Transverse colon (tissue), 4 donors: ENCODE data around the gene STAT3. TPM values are rescaled to one million over a fixed set of nuclear protein-coding genes. Genes with fewer than 3 reads are reported as not detected.

ENCODE experiments used
- DNase-seq: peaks from one replicate; pipeline ENCODE4 v3.0.0-alpha.2; 2019
- H3K27ac ChIP-seq, 4 donors: fragments of 200-600 bp; sonication (generic); 2 replicates each; pipeline ENCODE4 v1.5.1; 2016 to 2018; ENCODE audit warnings: inconsistent platforms in 4 of 4
- H3K27me3 ChIP-seq: fragments of 200-600 bp; sonication (generic); 2 replicates; pipeline ENCODE4 v1.5.1; 2017; ENCODE audit warnings: inconsistent platforms
- H3K36me3 ChIP-seq, 4 donors: fragments of 200-600 bp; sonication (generic); 2 replicates each; pipeline ENCODE4 v1.5.1; 2017 to 2019; ENCODE audit warnings: inconsistent platforms in 4 of 4
- H3K4me1 ChIP-seq, 4 donors: fragments of 200-600 bp; sonication (generic); 2 replicates each; pipeline ENCODE4 v1.5.1; 2017 to 2020; ENCODE audit warnings: inconsistent platforms in 4 of 4
- H3K4me3 ChIP-seq, 4 donors: fragments of 200-600 bp; sonication (generic); 1 replicate in 1 of 4; 2 replicates in 3 of 4; pipeline versions ENCODE4 v1.5.1 to v1.6.1; 2017 to 2019; ENCODE audit warnings: inconsistent platforms in 4 of 4
- H3K9me3 ChIP-seq, 2 donors: fragments of 200-600 bp; sonication (generic); 2 replicates each; pipeline ENCODE4 v1.5.1; 2017 to 2019; ENCODE audit warnings: inconsistent platforms in 2 of 2
- CTCF ChIP-seq, 5 experiments: fragments of 200-600 bp in 3 of 5; fragments of 450-650 bp in 2 of 5; sonication (generic) in 3 of 5; IDR thresholded peaks; 1 replicate in 2 of 5; 2 replicates in 3 of 5; pipeline ENCODE4 v1.5.1; 2016 to 2017; ENCODE audit warnings: antibody characterized with exemption in 5 of 5, inconsistent platforms in 3 of 5, mild to moderate bottlenecking in 2 of 5, moderate library complexity in 1 of 5
- EP300 ChIP-seq: sonication (generic); formaldehyde crosslinking; IDR thresholded peaks from one replicate; pipeline ENCODE4 v1.6.1; 2017; ENCODE audit warnings: antibody characterized with exemption, low read depth
- POLR2A ChIP-seq: fragments of 450-650 bp; IDR thresholded peaks from one replicate; pipeline ENCODE4 v1.6.1; 2016; ENCODE audit warnings: antibody characterized with exemption, mild to moderate bottlenecking, moderate library complexity
- POLR2AphosphoS5 ChIP-seq, 3 donors: sonication (generic); formaldehyde crosslinking; IDR thresholded peaks; one replicate each; pipeline ENCODE4 v1.6.1; 2016; ENCODE audit warnings: antibody characterized with exemption in 3 of 3
- WGBS, 2 donors: methylation state at CpG; one replicate each; pipeline ENCODE4 v1.1.5; 2018; ENCODE audit warnings: low coverage in 1 of 2; 5-methylcytosine and 5-hydroxymethylcytosine counted together
- in situ Hi-C, 4 donors: fragments of 200-750 bp; cut with MboI; loops; one replicate each; pipeline versions ENCODE4 v1.15.0 to v1.15.1; 2017; ENCODE audit warnings: low sequenced_read_pairs in 3 of 4, low pct_ligation_motif_present in 1 of 4, low pct_unique_long_range_greater_than_20kb in 1 of 4
- intact Hi-C: fragments of 100-400 bp; cut with DNase I; formaldehyde crosslinking; loops from one replicate; pipeline ENCODE4 v1.15.1; 2023; ENCODE audit warnings: low total_unique reads
- total RNA-seq, 4 donors: library from RNA; depleted of rRNA; stranded (reverse); fragments of >200 nt; gene quantifications; one replicate each; pipeline ENCODE4 v1.1.0, GENCODE V29; 2016

Gene STAT3
- total RNA-seq, 4 donors from 2014 or later: 110 to 156 (median 130) TPM

- Histone ChIP-seq H3K36me3 (no peaks in the 10 kb centered on the region), H3K9me3 (no peaks in the 10 kb centered on the region), H3K4me1 (peaks cover 37 to 60% (median 55%) of the 10 kb centered on the region in 4 donors), H3K27me3 (no peaks in the 10 kb centered on the region), H3K4me3 (no peak overlapping the region), H3K27ac (peak overlapping the region; percentile 72 to 90 (median 79))
- in situ Hi-C loops: loop anchor here in 2 of 4 donors (5.0 to 25.0 kb wide), 3 partner anchors 83 to 104 kb away; no protein-coding TSS in a partner anchor
- 60 to 64% methylated on average over 1 to 2 of the region's 2 CpGs for WGBS, 2 donors
- no peak for TF ChIP-seq EP300
- TF ChIP-seq POLR2AphosphoS5 (IDR thresholded peaks at IDR 0.05): no peak
- no peak for TF ChIP-seq CTCF (IDR thresholded peaks at IDR 0.05)
- no peak for TF ChIP-seq POLR2A
- no peak for DNase-seq
- intact Hi-C loops: loop anchor here (5.0 kb wide), 1 partner anchor 86 kb away; no protein-coding TSS in a partner anchor
These were observed 19.8 kb upstream of the STAT3 start for GRCh38 chr17:42408061-42408460.

GRCh38 chr17:42407289-42407836, 19.1 kb upstream of the STAT3 start:
- Histone ChIP-seq H3K9me3 (no peaks in the 10 kb centered on the region), H3K4me1 (peaks cover 37 to 67% (median 62%) of the 10 kb centered on the region in 4 donors), H3K4me3 (no peak overlapping the region), H3K27me3 (no peaks in the 10 kb centered on the region), H3K27ac (peak overlapping the region; percentile 72 to 90 (median 79)), H3K36me3 (no peaks in the 10 kb centered on the region)
- TF ChIP-seq EP300: no peak
- peak in 2 of 3 donors; percentile 18 to 26 for TF ChIP-seq POLR2AphosphoS5 (IDR thresholded peaks at IDR 0.05)
- in situ Hi-C loops (loop anchor here in 2 of 4 donors (5.0 to 25.0 kb wide), 3 partner anchors 83 to 105 kb away; no protein-coding TSS in a partner anchor), intact Hi-C loops (loop anchor here (5.0 kb wide), 1 partner anchor 85 kb away; no protein-coding TSS in a partner anchor)
- DNase-seq: peak; percentile 86
- 14% methylated on average over 2 of the region's 2 CpGs; no CpG with 5 or more reads in 1 of the 2 donors for WGBS, 2 donors

GRCh38 chr17:42406615-42407288, 18.5 kb upstream of the STAT3 start:
- Histone ChIP-seq H3K9me3 (no peaks in the 10 kb centered on the region), H3K27ac (peak overlapping the region; percentile 72 to 90 (median 79)), H3K4me3 (no peak overlapping the region), H3K4me1 (peaks cover 36 to 69% (median 62%) of the 10 kb centered on the region in 4 donors), H3K36me3 (no peaks in the 10 kb centered on the region), H3K27me3 (no peaks in the 10 kb centered on the region)
- in situ Hi-C loops: loop anchor here in 2 of 4 donors (5.0 to 25.0 kb wide), 3 partner anchors 82 to 106 kb away; no protein-coding TSS in a partner anchor
- 58 to 68% methylated on average over 4 to 5 of the region's 5 CpGs for WGBS, 2 donors
- TF ChIP-seq POLR2A: no peak
- TF ChIP-seq POLR2AphosphoS5 (IDR thresholded peaks at IDR 0.05): no peak
- TF ChIP-seq CTCF (IDR thresholded peaks at IDR 0.05): no peak
- TF ChIP-seq EP300: no peak
- DNase-seq: no peak
- intact Hi-C loops: loop anchor here (5.0 kb wide), 1 partner anchor 84 kb away; no protein-coding TSS in a partner anchor

DNA sequence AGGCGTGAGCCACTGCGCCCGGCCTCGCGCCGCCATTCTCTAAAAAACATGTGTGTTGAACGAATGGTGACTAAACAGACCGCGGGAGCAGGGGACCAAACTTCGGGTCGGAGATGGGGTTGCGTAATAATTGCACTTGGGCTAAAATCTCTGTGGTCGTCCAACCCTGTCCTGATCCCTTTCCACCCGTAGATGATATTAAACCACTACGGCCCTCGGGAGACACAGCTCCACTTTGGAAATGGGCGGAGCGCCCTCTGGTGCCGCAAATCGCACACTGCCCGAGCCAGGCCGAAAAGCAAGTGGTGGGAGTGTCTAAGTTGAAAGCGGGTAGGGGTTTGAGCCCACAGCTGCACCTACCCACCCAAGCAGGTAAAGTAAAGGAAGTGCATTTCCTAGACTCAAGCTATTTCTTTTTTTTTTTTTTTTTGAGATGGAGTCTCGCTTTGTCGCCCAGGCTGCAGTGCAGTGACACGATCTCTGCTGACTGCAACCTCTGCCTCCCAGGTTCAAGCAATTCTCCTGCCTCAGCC, 17.8 kb upstream of the STAT3 start:
- peak; percentile 87 to 97 (median 88) for TF ChIP-seq CTCF (IDR thresholded peaks at IDR 0.05)
- no peak for TF ChIP-seq EP300
- peak in 1 of 3 donors; percentile 26 for TF ChIP-seq POLR2AphosphoS5 (IDR thresholded peaks at IDR 0.05)
- no peak for TF ChIP-seq POLR2A
- H3K27me3 ChIP-seq: no peaks in the 10 kb centered on the region
- no peaks in the 10 kb centered on the region for H3K36me3 ChIP-seq
- in situ Hi-C loops: loop anchor here in 2 of 4 donors (5.0 to 25.0 kb wide), 3 partner anchors 81 to 106 kb away; no protein-coding TSS in a partner anchor
- intact Hi-C loops: loop anchor here (5.0 kb wide), 1 partner anchor 84 kb away; no protein-coding TSS in a partner anchor
- H3K4me3 ChIP-seq: no peak overlapping the region
- H3K27ac ChIP-seq: peak overlapping the region; percentile 72 to 90 (median 79)
- no peaks in the 10 kb centered on the region for H3K9me3 ChIP-seq
- 36 to 53% methylated on average over 4 to 26 of the region's 26 CpGs for WGBS, 2 donors
- H3K4me1 ChIP-seq: peaks cover 33 to 67% (median 60%) of the 10 kb centered on the region in 4 donors
- DNase-seq: peak; percentile 87
